ENCODE data around the gene DCLRE1A. TPM values are rescaled to one million over a fixed set of nuclear protein-coding genes. Genes with fewer than 3 reads are reported as not detected.

The DCLRE1A gene
- total and polyA plus RNA-seq, 9 of the 15 experiments (the other 6 are each of a cell fraction or from before 2014, with no cell fraction given) = 8.5 to 25.5 (median 15.5) TPM

- TF ChIP-seq E4F1 (CRISPR knock-in tag; IDR thresholded peaks at IDR 0.05; ENCODE audit: borderline replicate concordance) (no peak), ZFP30 (CRISPR knock-in tag; IDR thresholded peaks at IDR 0.05; ENCODE audit: borderline replicate concordance) (no peak), PCBP2 (IDR thresholded peaks at IDR 0.05; ENCODE audit: low read depth, low read length, poor library complexity, severe bottlenecking) (no peak), SREBF1 (IDR thresholded peaks at IDR 0.05; ENCODE audit: borderline replicate concordance, low read depth, low read length) (no peak), NFIC (IDR thresholded peaks at IDR 0.05) (peak; percentile 66), HMG20A (CRISPR knock-in tag; conservative IDR thresholded peaks at IDR 0.05) (no peak), ZNF507 (tag; conservative IDR thresholded peaks at IDR 0.05) (no peak), SMARCA4 (IDR thresholded peaks at IDR 0.05) (no peak), ZNF77 (CRISPR knock-in tag; IDR thresholded peaks at IDR 0.05) (no peak), CBX1 (IDR thresholded peaks at IDR 0.05; ENCODE audit: low read depth) (no peak), HMG20B (CRISPR knock-in tag; IDR thresholded peaks at IDR 0.05) (no peak), ZNF124 (CRISPR knock-in tag; IDR thresholded peaks at IDR 0.05) (no peak), ZNF224 (CRISPR knock-in tag; IDR thresholded peaks at IDR 0.05) (no peak), TOE1 (IDR thresholded peaks at IDR 0.05; ENCODE audit: borderline replicate concordance) (0 out of 2 replicates have a peak, but pooled peaks have one; percentile 31), TOE1 (CRISPR knock-in tag; IDR thresholded peaks at IDR 0.05; ENCODE audit: borderline replicate concordance, low read depth) (no peak), ARID1B (IDR thresholded peaks at IDR 0.05) (no peak), RBFOX2 (IDR thresholded peaks at IDR 0.05; ENCODE audit: low read depth, low read length) (no peak; the same call in 1 of the 2 replicates), RBM25 (IDR thresholded peaks at IDR 0.05; ENCODE audit: low read depth, low read length, severe bottlenecking) (no peak), LARP7 (IDR thresholded peaks at IDR 0.05) (no peak)
- TF ChIP-seq, protein P1, sequence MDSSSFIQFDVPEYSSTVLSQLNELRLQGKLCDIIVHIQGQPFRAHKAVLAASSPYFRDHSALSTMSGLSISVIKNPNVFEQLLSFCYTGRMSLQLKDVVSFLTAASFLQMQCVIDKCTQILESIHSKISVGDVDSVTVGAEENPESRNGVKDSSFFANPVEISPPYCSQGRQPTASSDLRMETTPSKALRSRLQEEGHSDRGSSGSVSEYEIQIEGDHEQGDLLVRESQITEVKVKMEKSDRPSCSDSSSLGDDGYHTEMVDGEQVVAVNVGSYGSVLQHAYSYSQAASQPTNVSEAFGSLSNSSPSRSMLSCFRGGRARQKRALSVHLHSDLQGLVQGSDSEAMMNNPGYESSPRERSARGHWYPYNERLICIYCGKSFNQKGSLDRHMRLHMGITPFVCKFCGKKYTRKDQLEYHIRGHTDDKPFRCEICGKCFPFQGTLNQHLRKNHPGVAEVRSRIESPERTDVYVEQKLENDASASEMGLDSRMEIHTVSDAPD (CRISPR knock-in tag; IDR thresholded peaks at IDR 0.05) = no peak
- TF ChIP-seq, protein P2, sequence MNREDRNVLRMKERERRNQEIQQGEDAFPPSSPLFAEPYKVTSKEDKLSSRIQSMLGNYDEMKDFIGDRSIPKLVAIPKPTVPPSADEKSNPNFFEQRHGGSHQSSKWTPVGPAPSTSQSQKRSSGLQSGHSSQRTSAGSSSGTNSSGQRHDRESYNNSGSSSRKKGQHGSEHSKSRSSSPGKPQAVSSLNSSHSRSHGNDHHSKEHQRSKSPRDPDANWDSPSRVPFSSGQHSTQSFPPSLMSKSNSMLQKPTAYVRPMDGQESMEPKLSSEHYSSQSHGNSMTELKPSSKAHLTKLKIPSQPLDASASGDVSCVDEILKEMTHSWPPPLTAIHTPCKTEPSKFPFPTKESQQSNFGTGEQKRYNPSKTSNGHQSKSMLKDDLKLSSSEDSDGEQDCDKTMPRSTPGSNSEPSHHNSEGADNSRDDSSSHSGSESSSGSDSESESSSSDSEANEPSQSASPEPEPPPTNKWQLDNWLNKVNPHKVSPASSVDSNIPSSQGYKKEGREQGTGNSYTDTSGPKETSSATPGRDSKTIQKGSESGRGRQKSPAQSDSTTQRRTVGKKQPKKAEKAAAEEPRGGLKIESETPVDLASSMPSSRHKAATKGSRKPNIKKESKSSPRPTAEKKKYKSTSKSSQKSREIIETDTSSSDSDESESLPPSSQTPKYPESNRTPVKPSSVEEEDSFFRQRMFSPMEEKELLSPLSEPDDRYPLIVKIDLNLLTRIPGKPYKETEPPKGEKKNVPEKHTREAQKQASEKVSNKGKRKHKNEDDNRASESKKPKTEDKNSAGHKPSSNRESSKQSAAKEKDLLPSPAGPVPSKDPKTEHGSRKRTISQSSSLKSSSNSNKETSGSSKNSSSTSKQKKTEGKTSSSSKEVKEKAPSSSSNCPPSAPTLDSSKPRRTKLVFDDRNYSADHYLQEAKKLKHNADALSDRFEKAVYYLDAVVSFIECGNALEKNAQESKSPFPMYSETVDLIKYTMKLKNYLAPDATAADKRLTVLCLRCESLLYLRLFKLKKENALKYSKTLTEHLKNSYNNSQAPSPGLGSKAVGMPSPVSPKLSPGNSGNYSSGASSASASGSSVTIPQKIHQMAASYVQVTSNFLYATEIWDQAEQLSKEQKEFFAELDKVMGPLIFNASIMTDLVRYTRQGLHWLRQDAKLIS (CRISPR knock-in tag; IDR thresholded peaks at IDR 0.05) = no peak
These were observed at the start of gene DCLRE1A, which contains the start of gene NHLRC2 (continued) for GRCh38 chr10:113854013-113854760.
